GM19023 (cell line): Measurements from ENCODE around the gene VPS52.

Source experiments
- ATAC-seq: cut with Tn5 transposase; IDR thresholded peaks from one replicate; pipeline ENCODE4 v1.9.1; 2021; ENCODE audit warnings: mild to moderate bottlenecking, moderate library complexity; ENCODE audit not compliant: unreplicated experiment

The VPS52 gene

DNA sequence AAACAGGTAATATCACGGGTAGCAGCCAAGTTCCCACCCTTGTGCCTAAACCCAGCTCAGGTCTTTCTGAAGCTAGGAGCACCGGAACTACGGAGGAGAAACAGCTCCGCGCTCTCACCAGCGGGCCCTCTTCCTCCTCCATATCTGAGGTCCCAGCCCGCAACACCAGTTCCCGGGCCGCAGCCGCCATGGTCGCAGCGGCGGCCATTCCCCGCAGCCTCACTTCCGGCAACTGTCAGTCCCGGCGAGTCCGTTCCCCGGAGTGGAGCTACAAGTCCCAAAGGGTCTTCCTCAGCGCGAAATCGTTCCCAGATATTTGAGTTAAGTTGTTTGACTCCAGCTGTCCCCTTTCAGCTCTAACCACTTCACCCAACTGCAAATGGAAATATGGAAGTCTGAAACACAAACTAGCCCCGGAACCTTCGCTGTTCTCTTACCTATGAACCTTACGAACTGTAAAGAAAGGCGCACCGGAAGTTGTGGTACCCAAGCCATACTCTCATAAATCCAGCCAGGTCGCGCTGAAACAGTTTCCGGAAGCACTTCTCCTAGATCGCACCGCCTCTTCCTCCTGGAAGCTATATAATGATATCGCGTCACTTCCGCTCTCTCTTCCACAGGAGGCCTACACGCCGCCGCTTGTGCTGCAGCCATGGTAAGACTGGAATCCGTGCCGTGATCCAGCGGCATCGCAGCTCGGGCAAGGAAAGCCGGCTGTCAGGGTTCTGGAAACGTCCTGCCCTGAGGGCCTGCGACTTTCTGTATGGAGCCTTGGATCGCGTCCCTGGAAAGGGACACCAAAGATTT, at the start of gene VPS52, which contains the start of gene RPS18:
VPS52 (minus strand) TSS at position 409 of the 807 bp plus-strand sequence; CDS start at position 208, 201 bp downstream.
RPS18 (plus strand) TSS at position 608 of the 807 bp plus-strand sequence; CDS start at position 653, 45 bp downstream.
- peak; percentile 75 for ATAC-seq

DNA sequence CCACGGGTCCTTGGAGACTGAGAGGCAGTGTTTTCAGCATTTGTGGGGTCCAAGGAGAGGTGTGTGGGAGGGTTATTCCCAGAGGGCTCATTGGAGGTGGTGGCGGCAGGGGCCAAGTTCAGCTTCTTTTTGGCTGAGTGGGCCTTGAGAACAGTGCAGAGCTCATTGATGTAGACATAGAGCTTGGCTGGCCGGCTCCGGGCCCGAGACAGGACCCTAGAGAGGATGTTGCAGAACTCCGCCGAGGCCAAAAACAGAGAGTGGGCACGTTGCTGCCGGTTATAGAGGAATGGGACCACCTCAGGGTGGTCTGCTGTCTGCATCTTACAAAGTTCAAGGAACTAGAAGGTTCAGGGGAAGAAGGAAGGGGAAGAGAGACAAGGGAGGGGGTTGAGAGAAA, 49.6 kb upstream of the VPS52 start:
- no peak for ATAC-seq

- no peak for ATAC-seq
Measured at GRCh38 chr6:33320315-33321181, 48.9 kb upstream of the VPS52 start.

GRCh38 chr6:33319939-33320314, 48.3 kb upstream of the VPS52 start:
- no peak for ATAC-seq

- ATAC-seq: no peak
Measured at GRCh38 chr6:33318426-33319073, 46.9 kb upstream of the VPS52 start.

GRCh38 chr6:33317669-33318425, 46.2 kb upstream of the VPS52 start, which contains the start of gene ZBTB22:
TSS of gene ZBTB22 (minus strand) at chr6:33317744. CDS start at chr6:33316916, 828 bp downstream.
- peak; percentile 49 for ATAC-seq

GRCh38 chr6:33317419-33317668, 45.7 kb upstream of the VPS52 start:
- ATAC-seq: no peak

GRCh38 chr6:33316603-33317418, 45.1 kb upstream of the VPS52 start:
- no peak for ATAC-seq

- no peak for ATAC-seq
Measured at GRCh38 chr6:33315793-33316602, 44.3 kb upstream of the VPS52 start.

- no peak for ATAC-seq
Measured at GRCh38 chr6:33314943-33315792, 43.5 kb upstream of the VPS52 start.

GRCh38 chr6:33314515-33314942, 42.9 kb upstream of the VPS52 start:
- no peak for ATAC-seq

DNA sequence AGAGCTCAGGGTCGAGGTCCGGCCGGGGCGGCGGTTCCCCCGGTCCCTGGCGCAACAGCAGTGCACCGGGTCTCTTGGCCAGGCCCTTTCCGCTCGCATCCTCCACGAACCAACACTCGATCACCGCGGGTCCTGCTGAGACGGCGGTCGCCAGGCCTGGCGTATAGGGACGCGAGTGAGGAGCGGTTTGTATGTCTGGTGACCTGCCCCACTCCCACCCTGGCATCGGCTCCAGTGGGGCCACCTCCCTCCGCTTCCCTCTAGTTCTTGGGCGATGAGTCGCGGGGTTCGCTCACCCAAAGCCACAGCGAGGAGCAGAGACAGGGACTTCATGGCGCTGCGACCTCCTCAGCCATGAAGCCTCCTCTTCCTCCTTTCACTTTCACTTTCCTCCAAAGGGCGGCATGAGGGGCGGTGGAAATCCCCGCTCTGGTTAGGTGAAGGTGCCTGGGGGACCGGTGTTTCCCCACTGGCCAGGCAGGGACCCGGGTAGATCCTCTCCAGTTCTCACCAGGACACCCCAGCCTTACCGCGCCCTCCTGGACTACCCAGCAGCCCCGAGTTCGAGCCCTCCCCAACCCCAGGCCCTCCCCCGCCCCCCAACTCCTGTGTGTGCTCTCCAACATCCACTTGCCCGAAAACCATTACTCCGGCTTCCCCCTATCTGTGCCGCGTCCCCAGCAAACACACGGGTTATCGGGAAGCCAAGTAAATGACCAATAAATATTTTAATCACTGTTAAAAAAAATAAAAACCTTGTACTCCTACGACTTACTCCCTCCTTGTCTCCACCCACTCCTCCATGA, 42.2 kb upstream of the VPS52 start, which contains the start of gene TAPBP:
TAPBP (minus strand) TSS at position 370 of the 806 bp plus-strand sequence; CDS start at position 333, 37 bp downstream.
- no peak for ATAC-seq

DNA sequence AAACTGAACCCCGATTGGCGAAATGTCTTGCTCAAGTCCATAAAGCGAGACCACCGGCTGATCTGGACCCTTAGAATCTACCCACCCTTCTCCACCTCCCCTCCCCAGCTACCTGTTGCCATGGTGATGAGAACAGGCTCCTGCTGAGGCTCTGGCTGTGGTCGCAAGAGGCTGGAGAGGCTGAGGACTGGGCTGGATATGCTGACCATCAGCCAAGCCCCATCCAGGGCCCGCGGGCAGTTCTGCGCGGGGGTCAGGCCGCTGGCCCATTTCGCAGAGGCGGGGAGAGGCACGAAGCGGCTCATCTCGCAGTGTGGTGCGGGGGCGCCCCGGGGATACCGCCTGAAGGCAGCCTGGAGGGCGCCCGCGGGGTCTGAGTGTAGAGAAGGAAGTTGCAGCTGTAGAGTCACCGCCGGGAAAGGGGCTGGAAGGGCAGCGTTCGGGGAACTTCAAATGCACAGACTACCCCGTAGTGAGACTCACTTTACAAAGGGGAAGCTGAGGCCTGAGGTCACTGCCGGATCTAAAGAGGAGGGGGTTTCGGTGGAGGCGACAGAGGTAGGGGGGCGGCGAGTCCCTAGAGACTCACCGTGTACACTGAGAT, 41.5 kb upstream of the VPS52 start:
- no peak for ATAC-seq

- no peak for ATAC-seq
Measured at GRCh38 chr6:33312361-33313104, 40.9 kb upstream of the VPS52 start.

GRCh38 chr6:33306356-33306755, 34.7 kb upstream of the VPS52 start:
- no peak for ATAC-seq

DNA sequence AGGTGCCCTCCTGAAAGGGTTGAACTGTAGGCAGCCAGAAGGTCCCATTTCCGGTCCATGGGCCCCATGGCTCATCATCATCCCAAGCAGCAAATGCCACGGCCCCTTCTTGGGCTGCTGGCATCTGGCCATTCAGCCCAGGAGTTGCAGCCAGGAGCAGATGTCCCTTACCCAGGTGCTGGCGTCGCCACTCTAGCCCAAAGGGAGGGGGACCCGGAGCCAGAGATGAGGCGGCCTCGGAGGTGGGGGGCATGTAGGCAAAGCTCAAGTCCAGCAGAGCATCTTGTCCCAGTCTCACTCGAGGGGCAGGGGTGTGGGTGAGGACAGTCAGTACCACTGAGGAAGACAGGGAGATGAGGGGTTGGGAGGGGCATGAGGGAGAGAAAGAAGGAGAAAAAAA, 33.4 kb upstream of the VPS52 start:
- ATAC-seq: no peak
